Stimulated activated CD4-positive, alpha-beta T cell treated with anti-CD3 and anti-CD28 coated beads, TNF-alpha, amount 100 ng/mL, for 24 hours (primary cell): ENCODE results near the gene ZNF229.
A peak's percentile ranks its signal among the peaks of the same experiment; 100 is the strongest.
"Not testable (repeated sequence)": the region's sequence is repeated elsewhere in the genome, so short reads cannot be mapped to it uniquely, and the experiment has no call there.

Source experiments
- DNase-seq, 3 experiments: peaks; one replicate each; pipeline ENCODE4 v3.0.0-alpha.2; 2020; ENCODE audit warnings: low read depth in 3 of 3

The ZNF229 gene

GRCh38 chr19:44447916-44448674 lies at the start of gene ZNF229:
ZNF229 (minus strand) TSS chr19:44448472; CDS start chr19:44442847, 5,625 bp downstream.
- peak; percentile 46 to 76 (median 53) for DNase-seq

- DNase-seq, result no peak
These were observed 48.4 kb upstream of the ZNF229 start for GRCh38 chr19:44496711-44497110.

- DNase-seq, result no peak
These were observed 28.5 kb upstream of the ZNF229 start for GRCh38 chr19:44476559-44477408.

GRCh38 chr19:44468730-44469129 lies 20.5 kb upstream of the ZNF229 start:
- DNase-seq, result not testable (repeated sequence)

GRCh38 chr19:44462600-44463286 lies 14.5 kb upstream of the ZNF229 start:
- not testable (repeated sequence) for DNase-seq

GRCh38 chr19:44456016-44456415 lies 7.7 kb upstream of the ZNF229 start:
- not testable (repeated sequence) for DNase-seq

- DNase-seq, result no peak
These were observed 6.8 kb upstream of the ZNF229 start for GRCh38 chr19:44455100-44455499.

- DNase-seq, result no peak
These were observed 4.1 kb upstream of the ZNF229 start for GRCh38 chr19:44452367-44452766.

GRCh38 chr19:44451687-44452086 lies 3.4 kb upstream of the ZNF229 start:
- no peak for DNase-seq

- no peak for DNase-seq
These were observed 9.8 kb downstream of the ZNF229 start for GRCh38 chr19:44438441-44438840.

GRCh38 chr19:44435441-44435840 lies 12.8 kb downstream of the ZNF229 start:
- no peak for DNase-seq

GRCh38 chr19:44430956-44431355 lies 17.3 kb downstream of the ZNF229 start:
- no peak for DNase-seq

- not testable (repeated sequence) for DNase-seq
These were observed 32.7 kb downstream of the ZNF229 start for GRCh38 chr19:44415553-44415952.

GRCh38 chr19:44401139-44402115 lies 46.8 kb downstream of the ZNF229 start, which contains the start of gene ZNF285:
ZNF285 (minus strand) TSS chr19:44401608; CDS start chr19:44397213, 4,395 bp downstream.
- peak; percentile 50 to 79 (median 54) for DNase-seq

GRCh38 chr19:44389268-44389667 lies 59.0 kb downstream of the ZNF229 start:
- not testable (repeated sequence) for DNase-seq
